ENCODE measurements around the gene CLDN18. TPM values are rescaled to one million over a fixed set of nuclear protein-coding genes. Genes with fewer than 3 reads are reported as not detected.

The CLDN18 gene
- total RNA-seq, 1 donor: not detected

GRCh38 chr3:138032567-138032966 is 22.6 kb downstream of the CLDN18 start:
- no peak overlapping the region for H3K4me3 ChIP-seq (ENCODE audit: low read depth, low read length)
- no peak for DNase-seq (ENCODE audit: low read depth)
- no peak for TF ChIP-seq CTCF (IDR thresholded peaks at IDR 0.05; ENCODE audit: insufficient read depth, low read length)

GRCh38 chr3:138033202-138033691 is 23.3 kb downstream of the CLDN18 start:
- DNase-seq (ENCODE audit: low read depth): no peak
- no peak for TF ChIP-seq CTCF (IDR thresholded peaks at IDR 0.05; ENCODE audit: insufficient read depth, low read length)
- H3K4me3 ChIP-seq (ENCODE audit: low read depth, low read length): no peak overlapping the region

DNA sequence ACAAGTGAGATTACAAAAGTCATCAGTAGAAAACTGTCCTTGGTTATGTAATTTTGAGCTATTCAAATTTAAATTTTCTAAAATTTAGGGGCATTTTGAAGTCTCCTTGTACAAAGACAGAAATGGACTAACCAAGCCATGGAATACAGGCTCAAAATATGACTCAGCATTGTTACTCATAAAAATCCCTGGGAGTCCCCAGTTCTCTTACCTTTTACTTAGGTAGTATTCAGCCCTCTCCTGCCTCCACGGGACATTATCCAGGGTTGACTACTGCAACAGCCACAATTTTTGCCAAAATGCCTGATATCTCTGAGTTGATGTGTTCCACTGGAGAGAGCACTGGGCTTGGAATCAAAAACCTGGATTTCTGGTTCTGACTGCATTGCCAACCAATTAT is 25.0 kb downstream of the CLDN18 start:
- DNase-seq (ENCODE audit: low read depth): peak; percentile 50
- H3K4me3 ChIP-seq (ENCODE audit: low read depth, low read length): no peak overlapping the region
- no peak for TF ChIP-seq CTCF (IDR thresholded peaks at IDR 0.05; ENCODE audit: insufficient read depth, low read length)

DNA sequence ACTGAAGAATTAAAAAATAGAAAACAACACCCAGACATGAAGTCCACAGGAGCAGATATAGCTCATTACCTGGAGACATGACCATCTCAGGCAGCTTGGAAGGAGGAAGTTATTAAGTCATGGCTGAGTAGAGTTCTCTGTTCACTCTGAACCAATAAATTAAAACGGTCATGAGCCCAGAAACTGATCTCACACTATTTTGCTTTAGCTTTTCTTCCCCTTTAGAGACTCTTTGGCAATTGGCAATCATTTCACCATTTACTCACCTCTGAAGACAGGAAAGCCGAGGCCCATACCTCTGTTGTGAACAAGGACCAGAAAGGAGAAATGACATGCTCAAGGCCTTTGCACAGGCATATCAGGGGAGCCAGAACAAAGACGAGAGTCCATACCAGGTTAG is 26.6 kb downstream of the CLDN18 start:
- no peak for TF ChIP-seq CTCF (IDR thresholded peaks at IDR 0.05; ENCODE audit: insufficient read depth, low read length)
- no peak overlapping the region for H3K4me3 ChIP-seq (ENCODE audit: low read depth, low read length)
- no peak for DNase-seq (ENCODE audit: low read depth)

GRCh38 chr3:138038725-138039462 is 28.9 kb downstream of the CLDN18 start:
- no peak overlapping the region for H3K4me3 ChIP-seq (ENCODE audit: low read depth, low read length)
- DNase-seq (ENCODE audit: low read depth): no peak
- TF ChIP-seq CTCF (IDR thresholded peaks at IDR 0.05; ENCODE audit: insufficient read depth, low read length): no peak

DNA sequence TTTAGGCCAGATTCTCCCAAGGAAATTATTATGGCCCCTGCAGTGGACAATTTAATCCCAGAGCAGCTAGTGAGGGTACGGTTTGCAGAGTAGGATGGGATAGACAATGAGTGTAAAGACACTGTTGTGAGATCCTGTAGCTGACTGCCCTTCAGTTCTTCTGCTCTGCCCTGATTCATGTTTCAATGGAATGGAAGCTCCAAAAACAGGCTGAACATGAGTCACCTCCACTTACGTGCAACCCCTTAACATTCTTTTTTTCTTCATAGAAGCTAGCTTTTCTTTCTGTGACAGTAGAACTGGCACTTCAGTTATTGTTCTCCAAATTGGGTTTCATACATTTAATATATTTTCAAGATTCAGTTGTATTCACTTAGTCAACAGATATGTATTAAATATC is 32.1 kb downstream of the CLDN18 start:
- H3K4me3 ChIP-seq (ENCODE audit: low read depth, low read length): no peak overlapping the region
- DNase-seq (ENCODE audit: low read depth): peak; percentile 75
- TF ChIP-seq CTCF (IDR thresholded peaks at IDR 0.05; ENCODE audit: insufficient read depth, low read length): no peak

Data from fibroblast of the aortic adventitia (primary cell).